T-helper 2 cell treated with Interferon-gamma antibody and Interleukin-4, amounts not matched to agents 100 ng/mL and 5 ng/mL, for 36 hours (primary cell): Measurements from ENCODE around the gene KCNQ4. TPM values are rescaled to one million over a fixed set of nuclear protein-coding genes. Genes with fewer than 3 reads are reported as not detected.

Experiments used
- intact Hi-C: fragments of 100-400 bp; cut with micrococcal nuclease; formaldehyde crosslinking; loops from one replicate; pipeline ENCODE4 v1.15.1; 2023
- total RNA-seq: library from RNA; stranded (reverse); gene quantifications from 2 replicates; pipeline ENCODE4 v1.2.3, GENCODE V29; 2022

KCNQ4 gene
- total RNA-seq, 1 donor from 2014 or later: 0.55 TPM

DNA sequence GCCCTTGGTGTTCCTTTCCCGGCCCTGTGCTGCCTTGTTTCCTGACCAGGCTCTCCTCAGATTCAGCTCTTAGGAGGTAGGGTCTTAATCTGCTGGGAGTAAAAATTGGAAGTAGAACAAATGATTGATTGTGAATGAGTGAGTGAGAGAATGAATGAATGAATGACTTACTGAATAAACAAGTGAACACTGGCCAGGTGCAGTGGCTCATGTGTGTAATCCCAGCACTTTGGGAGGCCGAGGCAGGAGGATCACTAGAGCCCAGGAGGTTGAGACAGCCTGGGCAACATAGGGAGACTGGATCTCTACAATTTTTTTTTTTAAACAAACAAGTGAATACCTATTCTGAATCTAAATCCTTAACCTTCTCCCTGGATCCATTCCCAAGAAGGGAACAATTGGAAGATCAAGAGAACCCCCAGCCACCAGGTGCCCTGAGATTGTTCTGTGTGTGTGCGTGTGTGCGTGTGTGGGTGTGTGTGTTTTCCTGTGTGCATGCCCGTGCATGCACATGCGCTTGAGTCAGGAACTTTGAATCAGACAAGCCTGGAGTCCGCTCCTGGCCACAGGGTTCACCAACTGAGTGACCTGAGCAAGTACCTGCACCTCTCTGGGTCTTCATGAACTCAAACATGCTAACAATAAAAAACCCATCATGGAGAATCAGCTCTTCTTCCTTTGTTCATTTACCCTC lies 102.9 kb downstream of the KCNQ4 start:
- intact Hi-C loops: no loop called here

DNA sequence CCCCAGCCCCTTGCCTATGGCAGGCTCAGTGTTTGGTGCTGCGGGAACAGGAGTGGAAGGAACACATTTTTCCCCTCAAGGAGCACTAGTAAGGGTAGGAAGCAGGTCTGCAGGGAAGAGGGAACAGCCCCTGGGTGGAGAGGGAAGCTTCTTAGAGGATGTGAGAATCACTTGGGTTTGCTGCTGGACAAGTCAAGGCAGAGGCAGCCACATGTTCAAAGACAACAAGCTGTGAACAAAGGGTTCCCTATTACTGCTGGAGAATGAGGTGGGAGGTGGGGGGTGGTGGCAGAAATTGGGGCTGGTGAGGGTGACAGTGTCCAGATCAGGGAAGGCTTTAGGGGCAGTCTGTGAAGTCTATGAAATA lies 103.4 kb downstream of the KCNQ4 start:
- intact Hi-C loops: no loop called here

DNA sequence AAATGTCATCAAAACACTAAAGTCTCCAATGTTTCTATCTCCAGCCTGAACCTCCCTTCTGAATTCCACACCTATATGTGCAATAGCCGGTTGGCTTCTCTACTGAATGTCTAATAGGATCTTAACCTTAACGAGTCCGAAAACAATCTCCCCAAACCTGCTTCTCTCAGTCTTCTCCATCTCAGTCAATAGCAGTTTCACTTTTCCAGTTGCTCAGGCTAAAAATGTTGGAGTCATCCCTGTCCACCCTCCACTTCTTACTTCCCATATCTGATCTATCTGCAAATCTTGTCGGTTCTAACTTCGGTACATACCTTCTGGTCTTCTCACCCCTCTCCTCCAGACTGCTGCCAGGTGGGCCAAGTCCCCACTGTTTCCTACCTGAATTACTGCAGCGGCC lies 104.1 kb downstream of the KCNQ4 start:
- intact Hi-C loops: no loop called here

Other genes starting within 250 kb of the KCNQ4 start
- 2.5 TPM in 2 replicates for gene RIMS3, start 118.1 kb upstream of the KCNQ4 start, total RNA-seq
- 83.4 and 86.8 TPM in 2 replicates for gene NFYC, start 92.1 kb upstream of the KCNQ4 start, total RNA-seq
- 8.5 and 9.5 TPM in 2 replicates for gene CITED4, start 78.6 kb downstream of the KCNQ4 start, total RNA-seq
- gene CTPS1, start 195.9 kb downstream of the KCNQ4 start, total RNA-seq: 73.1 and 73.7 TPM in 2 replicates
- 0.20 and 0.27 TPM in 2 replicates for gene SLFNL1, start 237.9 kb downstream of the KCNQ4 start, total RNA-seq